Neural progenitor cell (in vitro differentiated cells): ENCODE data around the gene ZFP1.

Experiments
- EZH2 ChIP-seq: fragments of 200-600 bp; sonication (generic); IDR thresholded peaks from 2 replicates; pipeline ENCODE4 v1.6.1; 2017; ENCODE audit warnings: antibody characterized with exemption, mild to moderate bottlenecking, moderate library complexity
- EZH2phosphoT487 ChIP-seq: fragments of 200-600 bp; sonication (generic); IDR thresholded peaks from 2 replicates; pipeline ENCODE4 v1.6.1; 2017; ENCODE audit warnings: antibody characterized with exemption
- TF ChIP-seq, protein P1 (sequence below): fragments of 200-600 bp; sonication (generic); IDR thresholded peaks from 2 replicates; pipeline ENCODE4 v1.5.1; 2017; ENCODE audit warnings: antibody characterized with exemption, mild to moderate bottlenecking

DNA sequence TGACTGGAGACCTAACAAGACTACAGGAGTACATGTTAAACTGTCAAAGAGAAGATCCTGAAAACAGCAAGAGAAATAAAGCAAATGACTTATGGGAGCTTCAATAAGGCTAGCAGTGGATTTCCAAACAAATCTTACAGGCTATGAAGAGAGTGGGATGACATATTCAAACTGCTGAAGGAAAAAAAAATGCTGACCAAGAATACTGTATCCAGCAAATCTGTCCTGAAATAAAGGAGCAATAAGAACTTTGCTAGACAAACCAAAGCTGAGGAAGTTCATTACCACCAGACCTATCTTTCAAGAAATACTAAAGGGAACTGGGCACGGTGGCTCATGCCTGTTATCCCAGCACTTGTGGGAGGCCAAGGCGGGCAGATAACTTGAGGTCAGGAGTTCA, 28.6 kb downstream of the ZFP1 start:
- TF ChIP-seq EZH2 (no peak), EZH2phosphoT487 (no peak)
- TF ChIP-seq, protein P1, sequence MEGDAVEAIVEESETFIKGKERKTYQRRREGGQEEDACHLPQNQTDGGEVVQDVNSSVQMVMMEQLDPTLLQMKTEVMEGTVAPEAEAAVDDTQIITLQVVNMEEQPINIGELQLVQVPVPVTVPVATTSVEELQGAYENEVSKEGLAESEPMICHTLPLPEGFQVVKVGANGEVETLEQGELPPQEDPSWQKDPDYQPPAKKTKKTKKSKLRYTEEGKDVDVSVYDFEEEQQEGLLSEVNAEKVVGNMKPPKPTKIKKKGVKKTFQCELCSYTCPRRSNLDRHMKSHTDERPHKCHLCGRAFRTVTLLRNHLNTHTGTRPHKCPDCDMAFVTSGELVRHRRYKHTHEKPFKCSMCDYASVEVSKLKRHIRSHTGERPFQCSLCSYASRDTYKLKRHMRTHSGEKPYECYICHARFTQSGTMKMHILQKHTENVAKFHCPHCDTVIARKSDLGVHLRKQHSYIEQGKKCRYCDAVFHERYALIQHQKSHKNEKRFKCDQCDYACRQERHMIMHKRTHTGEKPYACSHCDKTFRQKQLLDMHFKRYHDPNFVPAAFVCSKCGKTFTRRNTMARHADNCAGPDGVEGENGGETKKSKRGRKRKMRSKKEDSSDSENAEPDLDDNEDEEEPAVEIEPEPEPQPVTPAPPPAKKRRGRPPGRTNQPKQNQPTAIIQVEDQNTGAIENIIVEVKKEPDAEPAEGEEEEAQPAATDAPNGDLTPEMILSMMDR: no peak
